GM18498 (cell line): Measurements from ENCODE around the gene CLCN6.

Experiments used
- ATAC-seq: cut with Tn5 transposase; IDR thresholded peaks from one replicate; pipeline ENCODE4 v1.9.1; 2021; ENCODE audit warnings: mild to moderate bottlenecking, moderate library complexity; ENCODE audit not compliant: unreplicated experiment

CLCN6 gene

GRCh38 chr1:11823366-11824137 is 17.6 kb downstream of the CLCN6 start:
- no peak for ATAC-seq

- ATAC-seq, result no peak
Measured at GRCh38 chr1:11825131-11825530, 19.1 kb downstream of the CLCN6 start.

- ATAC-seq, result no peak
Measured at GRCh38 chr1:11826946-11827345, 21.0 kb downstream of the CLCN6 start.

- no peak for ATAC-seq
Measured at GRCh38 chr1:11828511-11828910, 22.5 kb downstream of the CLCN6 start.

GRCh38 chr1:11831945-11832725 is 26.1 kb downstream of the CLCN6 start:
- ATAC-seq, result no peak

GRCh38 chr1:11833497-11833896 is 27.5 kb downstream of the CLCN6 start:
- no peak for ATAC-seq

- ATAC-seq, result no peak
Measured at GRCh38 chr1:11833900-11834299, 27.9 kb downstream of the CLCN6 start.

- no peak for ATAC-seq
Measured at GRCh38 chr1:11835441-11836225, 29.6 kb downstream of the CLCN6 start.

GRCh38 chr1:11836955-11837766 is 31.2 kb downstream of the CLCN6 start:
- ATAC-seq, result no peak

GRCh38 chr1:11837767-11838348 is 31.9 kb downstream of the CLCN6 start:
- no peak for ATAC-seq

GRCh38 chr1:11838349-11839272 is 32.6 kb downstream of the CLCN6 start:
- ATAC-seq, result peak; percentile 55

GRCh38 chr1:11839727-11840705 is 34.0 kb downstream of the CLCN6 start:
- no peak for ATAC-seq

- no peak for ATAC-seq
Measured at GRCh38 chr1:11841245-11842153, 35.5 kb downstream of the CLCN6 start.

- ATAC-seq, result no peak
Measured at GRCh38 chr1:11842154-11843041, 36.4 kb downstream of the CLCN6 start.

GRCh38 chr1:11845641-11846335 is 39.8 kb downstream of the CLCN6 start:
- ATAC-seq, result no peak
